SKM-1 (cell line): ENCODE measurements around the gene POLDIP3.
A peak's percentile ranks its signal among the peaks of the same experiment; 100 is the strongest.

Experiments
- DNase-seq: peaks from one replicate; lab custom pipeline; 2025; ENCODE audit not compliant: unreplicated experiment; lab: John Stamatoyannopoulos, UW

The POLDIP3 gene

DNA sequence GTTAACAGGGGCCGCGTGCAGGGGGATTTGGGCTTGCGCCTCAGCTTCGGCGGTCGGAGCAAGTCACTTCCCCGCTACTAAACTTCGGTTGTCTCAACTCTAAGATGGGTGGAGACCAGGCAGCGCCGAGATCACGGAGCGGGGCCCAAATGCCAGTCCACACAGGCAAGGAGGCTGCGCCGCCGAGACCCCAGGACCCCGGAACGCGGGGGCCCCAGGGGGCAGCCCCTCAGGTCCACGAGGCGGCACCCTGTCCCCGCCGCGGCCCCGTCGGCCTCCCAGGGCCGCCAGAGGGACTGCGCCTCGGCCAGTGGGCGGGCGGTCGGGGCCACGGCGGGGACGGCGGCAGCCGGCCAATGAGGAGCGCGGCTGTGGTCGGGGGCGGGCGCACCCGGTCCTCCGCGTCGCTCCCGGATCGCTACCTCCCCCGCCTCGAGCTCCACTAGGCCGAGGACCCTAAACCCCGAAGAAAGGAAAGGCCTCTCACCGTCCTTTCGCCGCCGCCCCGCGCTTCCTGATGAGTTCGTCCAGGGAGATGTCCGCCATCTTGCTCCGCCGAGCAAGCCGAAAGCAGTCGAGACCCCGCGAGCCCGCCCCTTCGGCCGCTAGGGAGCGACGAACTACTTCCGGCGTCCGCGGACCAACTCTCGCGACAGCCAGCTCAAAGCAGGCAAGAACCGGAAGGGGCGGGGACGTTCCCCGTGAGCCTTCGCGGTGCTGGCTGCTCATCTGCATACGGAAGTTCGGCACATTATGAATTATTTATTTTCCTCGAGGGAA is at the start of gene POLDIP3:
POLDIP3 (minus strand) TSS at position 572 of the 780 bp plus-strand sequence; CDS start at position 546, 26 bp downstream.
- DNase-seq, result peak; percentile 95

- DNase-seq, result peak; percentile 58
These were observed 47.5 kb upstream of the POLDIP3 start for GRCh38 chr22:42661985-42662831.

DNA sequence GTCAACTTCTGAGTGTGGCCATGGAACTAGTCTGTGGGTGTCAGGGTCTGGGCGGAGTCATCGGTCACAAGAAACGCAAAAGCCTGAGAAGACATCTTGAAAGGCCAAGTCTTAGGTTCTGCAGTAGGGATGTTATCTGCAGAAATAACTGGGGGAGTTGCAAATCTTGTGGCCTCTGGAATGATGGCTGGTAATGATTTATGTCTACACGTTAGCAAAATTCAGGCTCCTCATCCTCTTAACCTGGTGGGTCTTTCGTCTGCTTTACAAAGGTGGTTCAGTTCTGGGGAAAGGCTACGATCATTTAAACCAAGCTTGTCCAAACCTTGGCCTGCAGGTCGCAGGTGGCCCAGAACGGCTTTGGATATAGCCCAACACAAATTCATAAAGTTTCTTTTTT is 41.9 kb upstream of the POLDIP3 start:
- no peak for DNase-seq

DNA sequence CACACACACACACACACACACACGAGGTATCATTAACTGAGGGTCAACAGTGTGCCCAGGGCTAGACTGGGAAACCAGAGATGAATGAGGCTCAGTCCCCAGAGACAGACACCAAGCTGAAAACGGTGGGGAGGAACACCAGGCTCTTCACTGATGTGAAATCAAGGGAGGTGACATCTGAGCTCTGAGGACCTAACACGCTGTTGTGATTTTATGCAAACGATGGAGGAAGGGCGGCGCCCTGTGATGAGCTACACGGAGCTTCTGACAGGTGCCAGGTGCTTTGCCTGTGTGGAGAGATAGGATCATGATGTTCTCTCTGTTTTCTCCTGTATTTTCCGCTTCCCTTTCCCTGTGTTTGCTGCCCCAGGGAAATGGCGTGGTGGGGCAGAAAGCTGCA is 41.0 kb upstream of the POLDIP3 start:
- no peak for DNase-seq

DNA sequence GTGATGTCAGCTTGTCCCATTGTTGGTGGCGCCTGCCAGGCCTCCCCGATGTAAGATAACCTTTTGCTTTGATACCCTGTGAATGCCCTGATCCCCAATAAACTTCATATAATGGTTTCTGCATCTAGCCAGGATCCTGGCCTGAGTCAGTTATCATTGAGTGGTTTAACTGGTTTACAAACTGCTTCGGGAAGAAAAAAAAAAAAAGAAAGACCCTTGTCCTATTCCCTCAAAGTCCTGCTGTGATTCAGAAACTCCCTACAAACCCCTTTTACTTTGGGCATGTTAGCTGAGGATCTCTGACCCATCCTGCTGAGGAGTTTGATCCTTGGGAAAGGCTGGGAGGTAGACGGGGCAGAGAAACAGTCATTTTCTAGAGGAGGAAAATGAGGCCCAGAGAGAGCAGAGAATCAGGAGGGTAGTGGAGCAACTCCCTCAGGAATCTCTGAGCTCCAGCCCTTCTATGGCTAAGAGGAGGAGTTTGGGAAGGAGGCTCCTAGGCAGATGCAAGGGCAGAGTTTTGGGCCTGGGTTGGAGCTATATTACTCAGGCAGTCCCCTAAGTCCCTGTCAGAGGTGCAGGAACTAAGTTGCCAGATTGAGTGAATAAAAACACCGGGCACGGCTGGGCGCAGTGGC is 39.9 kb upstream of the POLDIP3 start:
- no peak for DNase-seq

- no peak for DNase-seq
These were observed 39.3 kb upstream of the POLDIP3 start for GRCh38 chr22:42653999-42654398.

DNA sequence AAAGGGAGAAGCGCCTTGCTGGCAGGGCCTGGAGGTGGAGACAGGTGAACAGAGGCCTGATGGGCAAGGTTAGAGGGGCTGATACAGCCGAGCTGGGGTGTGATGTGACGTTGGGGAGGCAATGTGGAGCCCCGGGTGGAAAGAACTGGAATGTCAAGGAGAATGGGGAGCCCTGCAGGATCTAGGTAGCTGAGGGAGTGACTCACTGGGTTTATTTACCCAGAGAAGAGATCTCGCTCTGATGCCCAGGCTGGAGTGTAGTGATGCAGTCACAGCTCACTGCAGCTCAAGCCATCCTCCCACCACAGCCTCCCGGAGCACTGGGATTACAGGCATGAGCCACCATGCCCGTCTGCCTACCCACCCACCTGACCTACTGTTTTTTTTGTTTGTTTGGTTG is 36.5 kb upstream of the POLDIP3 start:
- no peak for DNase-seq

- peak; percentile 36 for DNase-seq
These were observed 34.8 kb upstream of the POLDIP3 start, which contains the start of gene CYB5R3 for GRCh38 chr22:42649246-42650099. CYB5R3 (minus strand) TSS chr22:42649392; CDS start chr22:42649315, 77 bp downstream.

GRCh38 chr22:42648368-42649245 is 33.9 kb upstream of the POLDIP3 start:
- DNase-seq, result no peak

GRCh38 chr22:42648017-42648367 is 33.3 kb upstream of the POLDIP3 start:
- no peak for DNase-seq

GRCh38 chr22:42646569-42647525 is 32.2 kb upstream of the POLDIP3 start:
- no peak for DNase-seq

GRCh38 chr22:42645938-42646568 is 31.4 kb upstream of the POLDIP3 start:
- DNase-seq, result no peak

- DNase-seq, result no peak
These were observed 30.8 kb upstream of the POLDIP3 start for GRCh38 chr22:42645341-42645937.

DNA sequence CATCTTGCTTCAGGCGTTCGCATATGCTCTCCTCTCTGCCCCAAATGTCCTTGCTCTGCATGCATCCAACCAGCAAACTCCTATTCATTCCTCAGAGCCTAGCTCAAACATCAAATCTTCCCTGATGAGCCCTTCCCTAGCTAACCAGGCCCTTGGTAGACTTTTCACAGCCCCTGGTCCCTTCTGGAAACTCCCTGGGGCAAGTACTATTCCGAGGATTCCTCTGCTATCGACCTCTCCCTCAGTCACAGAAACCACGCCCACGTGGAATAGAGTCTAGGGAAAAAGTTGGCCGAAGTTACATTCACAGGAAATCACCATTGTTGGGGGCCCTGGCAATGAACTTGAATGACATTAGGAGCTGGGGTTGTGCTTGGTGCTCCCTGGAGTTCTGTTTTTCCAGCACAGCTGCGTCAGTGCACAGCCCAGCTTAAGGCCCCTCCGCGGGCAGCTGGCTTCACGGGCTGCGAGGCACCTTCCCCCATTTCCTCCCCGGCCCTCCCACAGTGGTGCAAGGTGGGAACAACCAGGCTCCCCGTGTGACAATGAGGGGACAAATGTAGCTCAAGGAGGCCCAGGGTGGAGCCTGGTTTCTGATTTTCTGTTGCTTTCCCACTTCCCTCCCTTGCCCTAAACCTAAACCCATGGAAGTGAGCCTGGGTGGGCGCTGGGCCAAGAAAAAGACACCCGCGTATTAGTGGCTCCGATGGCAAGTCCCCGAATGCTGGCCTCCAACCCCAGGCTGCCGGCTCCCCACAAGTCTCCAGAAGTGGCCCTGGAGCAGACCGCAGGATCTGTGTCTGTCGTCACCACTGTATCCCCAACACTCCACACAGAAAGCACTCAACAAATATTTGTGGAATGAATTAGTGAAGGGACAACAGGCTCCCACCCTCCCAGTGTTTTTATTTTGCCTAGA is 30.0 kb upstream of the POLDIP3 start:
- DNase-seq, result no peak

DNA sequence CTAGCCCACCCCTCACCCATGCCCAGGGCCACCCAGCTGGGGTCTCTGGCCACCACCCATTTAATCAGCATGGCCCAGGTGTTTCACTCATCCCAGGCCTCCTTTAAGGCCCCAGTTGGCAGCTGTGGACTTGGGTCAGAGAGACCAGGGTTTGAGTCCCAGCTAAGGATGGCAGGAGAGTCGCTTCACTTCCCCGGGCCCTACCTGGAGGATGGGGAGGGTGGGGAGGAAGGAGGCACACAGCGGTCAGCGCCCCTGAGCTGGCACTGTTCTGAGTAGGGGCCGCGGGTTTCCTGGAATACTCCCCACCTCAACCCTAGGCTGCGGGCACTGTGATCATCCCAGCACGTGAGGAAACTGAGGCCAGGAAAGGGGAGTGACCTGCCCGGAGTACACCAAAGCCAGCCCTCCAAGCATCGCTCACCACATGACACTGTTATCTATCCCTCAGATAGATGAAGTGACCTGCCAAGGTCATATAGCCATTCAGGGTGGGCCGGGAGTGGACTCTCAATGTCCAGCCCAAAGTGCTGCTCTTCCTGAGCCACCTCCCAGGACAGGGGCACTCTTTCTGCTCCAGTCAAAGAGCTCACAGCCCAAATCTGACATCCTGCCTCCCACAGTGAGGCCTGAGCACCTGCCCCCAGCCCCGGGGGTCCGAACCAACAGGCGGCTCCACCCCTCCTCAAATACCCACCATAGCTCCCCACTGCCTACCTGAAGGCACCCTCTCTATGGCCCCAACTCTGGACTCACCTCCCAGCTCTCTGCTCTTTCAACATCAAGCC is 29.1 kb upstream of the POLDIP3 start:
- no peak for DNase-seq
